Stimulated activated CD4-positive, alpha-beta T cell treated with anti-CD3 and anti-CD28 coated beads, Interleukin-15, amount 100 ng/mL, for 48 hours (primary cell): ENCODE results near the gene PACRG.

ENCODE experiments used
- DNase-seq, 2 donors: peaks; one replicate each; pipeline ENCODE4 v3.0.0-alpha.2; 2020; ENCODE audit warnings: low read depth in 2 of 2

PACRG gene

DNA sequence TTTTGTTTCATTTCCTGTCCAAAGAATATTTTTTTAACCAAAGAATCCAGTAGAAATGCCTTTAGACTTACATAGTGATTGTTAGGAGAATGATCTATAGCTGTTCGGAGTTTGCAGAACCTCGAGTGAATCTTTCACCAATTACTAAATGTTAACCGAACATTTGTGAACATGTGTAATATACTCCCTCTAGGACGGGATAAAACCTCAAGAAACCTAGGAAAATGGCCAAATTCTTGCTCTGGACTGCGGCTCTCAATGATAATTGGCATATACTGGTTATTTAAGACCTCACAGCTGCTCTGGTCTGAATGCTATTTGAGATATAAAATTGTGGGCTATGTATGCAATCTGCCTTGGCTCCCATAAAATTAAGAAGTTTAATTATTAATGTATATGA, 137.1 kb downstream of the PACRG start:
- no peak for DNase-seq

DNA sequence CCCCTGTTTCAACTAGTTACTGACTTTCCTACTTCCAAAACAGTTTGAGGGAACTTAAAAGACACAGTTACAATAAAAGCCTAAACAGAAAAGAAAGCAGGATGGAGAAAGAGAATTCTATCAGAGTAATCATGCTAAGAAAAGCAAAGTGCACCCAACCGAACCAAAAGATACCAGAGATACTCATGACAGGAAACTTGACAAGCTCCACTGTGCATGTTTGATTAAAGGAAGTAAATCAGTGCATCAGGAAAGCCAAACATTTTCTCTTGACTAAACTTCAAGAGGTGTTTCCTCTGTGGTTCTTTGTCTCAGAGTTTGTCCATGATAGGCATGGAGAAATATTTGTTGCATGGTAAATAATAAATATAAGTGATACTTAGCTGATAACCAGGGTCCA, 138.9 kb downstream of the PACRG start:
- DNase-seq: no peak

DNA sequence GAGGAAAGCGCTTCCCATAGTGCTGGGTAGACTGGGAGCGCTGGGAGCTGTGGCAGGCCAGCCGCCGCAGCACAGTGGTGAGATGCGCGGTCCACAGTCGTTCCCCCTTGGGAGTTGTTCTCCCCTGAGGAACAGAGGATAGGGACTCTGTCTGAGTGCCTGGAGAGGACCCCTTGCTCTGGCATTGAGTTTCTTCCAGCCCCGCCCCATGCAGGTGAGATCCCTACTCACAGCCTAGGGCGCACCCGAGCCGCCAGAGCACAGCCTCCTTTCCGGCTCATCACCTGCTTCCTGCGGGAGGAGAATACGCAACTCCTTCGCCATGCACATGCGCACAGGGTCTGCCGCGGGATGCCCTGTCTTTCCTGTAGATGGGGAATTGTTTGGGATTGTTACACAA, 140.6 kb downstream of the PACRG start:
- DNase-seq: no peak

DNA sequence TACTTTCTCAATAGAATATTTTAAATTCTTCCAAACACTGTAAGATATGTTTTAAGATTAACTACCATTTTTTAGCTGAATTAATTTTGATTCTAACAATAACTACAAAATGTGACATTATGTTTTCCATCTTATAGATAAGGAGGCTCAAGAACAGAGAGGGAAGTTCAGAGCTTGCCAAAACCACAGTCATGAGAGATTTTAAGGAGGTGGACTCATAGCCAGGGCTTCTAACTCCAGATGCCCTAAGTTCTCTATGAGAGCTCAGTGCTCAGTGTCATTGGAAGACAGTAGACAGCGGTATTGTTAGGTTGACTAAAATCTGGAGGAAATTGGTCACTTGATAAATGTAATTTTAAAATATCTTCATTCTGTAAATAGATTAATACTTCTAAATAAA, 144.2 kb downstream of the PACRG start:
- DNase-seq: no peak

DNA sequence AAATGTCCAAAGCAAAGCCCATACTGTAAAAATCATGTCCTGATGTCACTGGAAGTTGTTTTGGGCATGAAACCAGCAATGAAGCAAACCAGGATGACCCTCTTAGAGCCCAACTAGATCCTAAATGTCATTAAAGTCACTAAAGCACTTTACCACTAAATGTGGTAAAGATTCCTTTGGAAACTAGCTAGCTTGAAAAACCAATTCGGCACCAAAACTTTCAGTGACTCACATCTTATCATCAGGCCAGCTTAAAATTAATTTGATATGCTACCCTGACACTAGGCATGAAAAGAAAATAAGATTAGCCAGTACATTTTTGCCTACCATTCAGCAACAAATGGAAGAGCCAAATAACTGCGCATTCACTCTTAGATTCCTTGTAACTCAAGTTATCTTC, 145.8 kb downstream of the PACRG start:
- no peak for DNase-seq

DNA sequence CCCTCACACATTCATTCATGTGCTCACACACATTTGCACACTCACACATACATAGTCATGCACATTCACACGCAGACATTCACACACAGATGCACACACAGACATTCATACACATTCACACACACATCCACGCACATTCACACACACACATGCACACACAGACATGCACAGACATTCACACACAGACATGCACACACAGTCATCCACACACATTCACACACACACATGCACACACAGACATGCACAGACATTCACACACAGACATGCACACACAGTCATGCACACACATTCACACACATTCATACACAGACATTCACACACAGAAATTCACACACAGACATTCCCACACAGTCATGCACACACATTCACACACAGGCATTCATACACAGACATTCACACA, 147.3 kb downstream of the PACRG start:
- DNase-seq: no peak

DNA sequence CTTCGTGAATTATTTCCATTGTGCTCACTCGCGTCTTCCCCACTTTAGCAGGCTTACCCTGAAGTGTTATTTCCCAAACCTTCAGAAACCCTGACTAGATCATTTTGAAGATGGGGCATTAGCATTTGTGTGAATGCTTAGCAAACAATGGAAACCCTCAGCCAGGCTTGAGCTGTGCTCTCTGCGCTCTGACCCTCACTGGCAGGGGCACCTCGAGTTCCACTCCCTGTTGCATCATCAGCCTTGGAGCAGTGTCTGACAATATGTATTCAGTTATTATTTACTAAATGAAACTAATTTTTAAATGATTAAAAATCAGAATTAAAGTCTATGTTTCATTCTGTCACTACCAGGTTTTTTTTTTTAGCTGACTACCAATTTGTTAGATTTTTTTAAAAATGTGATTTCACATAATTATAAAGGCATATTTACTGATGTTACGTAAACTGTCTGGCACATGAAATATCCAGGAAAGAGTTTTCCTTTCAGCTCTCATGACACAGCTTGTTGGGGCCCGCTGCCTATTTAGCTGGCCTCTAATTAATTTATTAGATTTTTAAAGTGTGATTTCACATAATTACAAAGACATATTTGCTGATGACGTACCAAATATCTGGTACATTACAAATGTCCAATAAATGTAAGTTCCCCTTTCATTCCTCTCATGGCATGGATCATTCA, 155.2 kb downstream of the PACRG start:
- DNase-seq: no peak

DNA sequence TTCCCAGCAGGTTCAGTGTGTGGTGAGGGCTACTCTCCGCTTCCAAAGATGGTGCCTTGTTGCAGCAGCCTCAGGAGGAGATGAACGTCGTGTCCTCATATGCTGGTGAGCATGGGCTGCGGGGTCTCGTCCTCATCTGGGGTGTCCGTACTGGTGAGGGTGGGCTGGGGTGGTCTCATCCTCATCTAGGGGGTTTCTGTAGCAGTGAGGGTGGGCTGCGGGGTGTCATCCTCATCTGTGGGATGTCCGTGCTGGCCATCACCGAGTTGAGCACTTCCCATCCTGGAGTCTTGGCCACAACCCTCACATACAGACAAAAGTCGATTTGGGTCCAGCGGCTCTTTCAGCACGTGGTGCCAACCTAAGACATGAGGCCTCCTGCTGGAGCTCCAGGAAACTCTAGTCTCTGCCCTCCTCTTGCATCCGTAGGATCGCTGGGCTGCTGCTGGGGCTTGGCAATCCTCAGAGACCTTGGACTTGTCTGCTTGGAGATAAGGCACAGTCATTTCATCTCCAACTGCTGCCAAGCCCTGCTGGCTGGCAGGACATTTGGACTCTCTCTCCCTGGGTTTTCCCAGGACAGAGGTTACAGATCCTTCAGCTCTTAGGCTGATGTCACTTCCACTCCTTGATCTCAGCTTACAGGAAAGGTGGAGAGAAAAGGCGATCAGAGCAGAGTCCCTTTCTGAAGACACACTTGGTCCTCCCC, 160.4 kb downstream of the PACRG start:
- DNase-seq: no peak

DNA sequence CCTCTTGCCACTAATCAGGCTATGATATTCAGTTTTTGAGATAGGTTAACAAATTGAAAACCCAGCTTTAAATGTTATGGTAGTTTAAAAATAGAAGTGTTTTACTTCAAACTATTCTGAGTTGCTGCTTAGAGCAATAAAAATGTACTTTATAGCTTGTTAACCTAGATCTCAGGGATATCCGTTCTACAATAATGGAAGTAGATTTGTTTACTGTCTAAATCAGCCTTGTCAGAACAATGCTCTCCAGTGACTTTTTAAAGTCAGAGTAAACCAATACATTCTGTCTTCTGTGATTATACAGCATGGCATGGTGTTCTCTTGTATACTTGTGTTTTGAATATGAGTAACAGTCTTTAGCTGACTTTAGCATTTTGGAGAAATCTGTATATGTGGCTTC, 161.5 kb downstream of the PACRG start:
- no peak for DNase-seq

DNA sequence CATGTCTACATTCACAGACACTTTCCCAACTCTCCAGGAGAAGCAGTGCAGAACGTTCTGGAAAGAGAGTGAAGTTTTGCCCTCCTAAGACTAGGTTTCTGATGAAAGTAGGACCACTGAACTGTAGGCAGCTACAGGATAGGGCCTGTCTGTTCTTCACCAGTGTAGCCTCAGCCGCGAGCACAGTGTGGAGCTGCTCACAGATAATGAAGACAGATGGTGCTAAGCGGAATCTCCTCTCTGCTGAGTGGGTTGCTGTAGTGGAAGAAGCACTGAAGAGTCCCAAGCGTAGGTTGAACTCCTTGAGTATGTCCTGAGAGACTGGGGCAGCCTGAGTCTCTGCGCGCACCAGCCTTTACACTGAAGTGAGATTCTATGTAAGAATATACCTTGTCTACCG, 170.2 kb downstream of the PACRG start:
- DNase-seq: no peak

DNA sequence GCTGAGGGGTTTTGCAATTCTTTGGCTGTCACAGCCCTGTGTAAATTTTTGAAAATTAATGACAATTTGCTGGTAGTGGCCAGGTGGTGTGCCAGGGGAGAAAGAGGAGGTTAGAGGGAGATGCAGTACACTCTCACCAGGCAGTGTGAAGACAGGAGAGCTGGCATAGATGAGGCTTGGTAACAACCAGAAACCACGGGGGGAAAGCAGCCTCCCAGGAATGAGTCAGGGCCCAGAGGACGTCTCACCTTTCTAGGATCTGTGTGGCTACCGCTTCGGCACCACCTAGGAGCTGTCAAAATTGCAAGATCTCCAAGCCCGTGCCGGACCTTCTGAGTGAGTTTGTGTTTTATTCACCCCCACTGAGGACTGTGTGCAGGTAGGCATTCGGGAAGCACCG, 171.4 kb downstream of the PACRG start:
- no peak for DNase-seq

DNA sequence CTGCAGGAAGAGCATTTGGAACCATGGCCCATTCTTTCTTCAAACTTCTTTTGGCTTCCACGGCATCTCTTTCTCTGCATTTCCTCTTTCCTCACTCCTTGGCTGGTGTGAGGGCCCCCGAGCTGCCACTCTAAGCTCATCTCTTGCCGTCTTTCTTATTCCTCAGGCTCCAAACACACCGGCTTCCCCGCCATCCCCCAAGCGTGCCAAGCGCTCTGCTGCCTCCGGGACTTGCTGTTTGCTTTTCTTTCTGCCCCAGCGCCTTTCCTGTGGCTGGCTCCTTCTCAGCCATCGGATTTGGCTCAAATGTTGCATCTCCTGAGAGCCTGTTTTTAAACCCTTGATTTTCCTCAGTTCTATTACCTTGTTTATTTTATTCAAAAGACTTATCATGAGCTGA, 172.7 kb downstream of the PACRG start:
- no peak for DNase-seq

DNA sequence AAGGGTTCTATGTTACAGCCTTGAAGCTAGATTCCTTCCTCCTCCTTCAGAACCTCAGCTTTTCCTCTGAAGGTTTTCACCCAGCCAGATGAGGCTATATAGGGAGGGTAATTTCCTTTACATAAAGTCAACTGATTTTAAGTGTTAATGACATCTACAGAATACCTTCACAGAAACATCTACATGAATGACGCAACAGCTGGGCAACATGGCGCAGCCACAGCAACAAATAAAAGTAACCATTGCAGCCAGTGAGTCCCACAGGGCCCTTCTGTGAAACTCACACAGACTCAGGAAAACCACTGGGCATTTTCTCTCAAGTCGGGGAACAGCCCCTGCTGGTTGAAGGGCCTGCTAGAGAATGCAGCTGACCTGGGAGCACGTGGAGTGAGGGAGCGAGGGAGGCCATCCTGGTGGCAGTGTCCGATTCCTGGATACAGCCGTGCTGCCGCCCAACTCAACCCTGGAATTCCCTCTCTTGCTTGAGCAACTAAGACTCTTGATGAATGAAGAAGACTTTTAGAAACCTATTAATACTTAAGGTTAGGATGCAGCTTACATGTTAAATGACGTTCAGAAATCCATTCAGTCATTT, 176.4 kb downstream of the PACRG start:
- DNase-seq: no peak

DNA sequence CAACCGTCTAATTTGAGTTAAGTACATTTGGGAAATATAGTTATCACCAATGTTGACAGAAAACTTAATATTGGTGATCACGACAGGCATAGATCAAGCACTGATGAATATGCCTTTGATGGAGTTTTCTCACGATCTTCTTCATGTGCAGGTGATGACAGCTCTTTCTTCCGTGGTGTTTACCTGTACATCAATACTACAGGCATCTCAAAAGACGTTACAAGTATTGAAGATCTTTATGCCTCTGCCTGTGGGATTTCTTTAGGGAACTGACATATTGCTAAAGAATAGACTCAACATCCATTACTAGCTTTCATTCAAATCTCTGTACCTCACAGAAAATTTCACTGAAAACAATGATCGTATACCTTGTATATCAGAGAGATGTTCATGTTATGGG, 178.7 kb downstream of the PACRG start:
- no peak for DNase-seq

DNA sequence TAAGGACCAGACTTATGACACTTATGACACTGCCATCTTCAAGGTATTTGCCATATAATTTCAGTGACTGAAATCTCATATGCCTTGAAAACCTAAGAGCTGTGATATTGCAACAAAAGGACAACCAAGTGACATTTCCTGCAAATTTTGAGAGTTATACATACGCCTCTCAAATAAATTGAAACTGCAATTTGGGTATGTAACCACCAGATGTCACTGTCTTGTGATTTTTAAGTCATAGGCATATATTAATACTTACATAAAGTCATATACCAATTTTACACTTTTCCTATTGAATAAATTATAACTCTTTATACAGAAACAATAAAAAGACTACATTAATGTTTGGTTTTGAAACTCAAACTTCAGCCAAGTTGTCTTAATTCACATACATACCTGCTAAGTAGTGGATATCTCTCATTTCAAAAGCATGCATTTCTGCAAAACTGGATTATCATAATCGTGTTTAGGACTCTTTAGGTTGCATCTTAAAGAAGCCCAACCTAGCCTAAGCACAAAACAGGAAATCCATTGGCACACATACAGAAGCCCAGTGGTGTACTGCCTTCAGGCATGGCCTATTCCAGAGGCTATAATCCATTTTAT, 180.2 kb downstream of the PACRG start:
- DNase-seq: no peak

DNA sequence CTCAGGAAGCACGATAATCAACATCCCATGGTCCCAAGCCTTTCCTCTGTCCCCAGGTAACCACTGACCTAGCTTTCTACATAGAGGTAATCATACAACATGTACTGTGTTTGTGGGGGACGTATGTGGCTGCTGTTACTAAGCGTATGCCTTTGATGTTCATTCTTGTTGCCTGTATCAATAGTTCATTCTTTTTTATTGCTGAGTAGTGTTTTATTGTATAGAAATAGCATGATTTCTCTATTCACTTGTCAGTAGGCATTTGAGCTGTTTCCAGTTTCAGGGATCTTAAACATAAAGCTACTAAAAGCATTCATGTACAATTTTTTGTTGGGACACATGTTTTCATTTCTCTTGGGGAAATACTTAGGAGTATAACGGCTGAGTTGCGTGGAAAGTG, 185.4 kb downstream of the PACRG start:
- DNase-seq: no peak

DNA sequence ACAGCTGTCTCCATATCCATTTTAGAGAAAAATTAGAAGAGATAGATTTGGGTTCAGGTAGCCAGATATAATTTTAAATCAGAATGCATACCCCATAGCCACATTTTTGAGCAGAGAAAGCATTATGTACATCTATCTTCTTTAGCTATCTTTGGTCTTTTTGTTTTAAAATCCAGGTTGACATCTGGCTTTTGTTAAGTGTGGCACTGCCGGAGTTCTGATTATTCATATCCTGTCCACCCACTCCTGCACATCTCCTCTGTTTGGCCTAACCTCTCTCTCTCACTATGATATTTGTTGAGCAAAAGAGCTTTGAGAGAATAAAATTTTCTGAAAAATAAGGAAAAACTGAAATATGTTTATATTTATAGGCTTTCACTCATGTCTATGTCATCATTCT, 189.7 kb downstream of the PACRG start:
- DNase-seq: no peak

DNA sequence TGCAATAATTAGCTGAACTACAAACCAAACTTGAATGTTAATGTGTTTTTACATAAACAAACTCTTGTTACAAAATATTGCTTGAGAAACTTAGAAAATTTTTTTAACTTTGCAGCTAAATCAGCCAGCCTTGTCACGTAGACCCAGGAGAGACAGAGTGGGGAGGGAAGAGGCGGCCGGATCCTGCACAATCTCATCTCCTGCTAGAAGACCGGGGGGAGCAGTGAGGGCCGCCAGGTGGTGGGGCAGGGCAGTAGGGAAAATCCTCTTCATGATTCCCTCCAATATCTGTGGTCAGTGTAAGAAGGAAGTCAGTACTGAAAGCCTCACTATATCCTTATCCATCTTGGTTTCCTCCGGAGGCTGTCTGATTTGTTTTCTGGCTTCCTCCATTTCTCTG, 193.3 kb downstream of the PACRG start:
- DNase-seq: no peak

DNA sequence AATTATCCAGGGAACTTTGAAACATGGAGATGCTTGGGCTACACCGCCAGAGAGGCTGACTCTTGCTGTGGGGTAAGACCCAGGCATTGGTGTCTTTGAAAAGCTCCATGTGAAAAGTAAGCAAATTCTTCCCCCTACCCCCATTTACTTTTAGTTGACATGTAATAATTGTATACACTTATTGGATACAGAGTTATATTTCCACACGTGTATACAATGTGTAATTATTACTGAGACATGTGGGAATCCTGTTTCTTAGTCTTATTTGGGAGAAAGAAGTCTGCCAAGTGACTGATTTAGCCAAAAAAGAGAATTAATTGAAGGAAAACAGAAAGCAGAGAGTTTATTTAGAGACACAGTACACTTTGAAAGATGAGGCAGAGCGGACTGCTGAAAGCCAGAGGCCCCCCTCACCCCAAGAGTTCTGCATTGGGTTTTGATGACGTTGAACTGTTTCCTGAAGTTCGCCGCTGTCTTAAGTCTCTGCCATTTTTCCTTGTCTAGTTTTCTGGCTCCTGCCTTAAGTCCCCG, 193.8 kb downstream of the PACRG start:
- DNase-seq: no peak

DNA sequence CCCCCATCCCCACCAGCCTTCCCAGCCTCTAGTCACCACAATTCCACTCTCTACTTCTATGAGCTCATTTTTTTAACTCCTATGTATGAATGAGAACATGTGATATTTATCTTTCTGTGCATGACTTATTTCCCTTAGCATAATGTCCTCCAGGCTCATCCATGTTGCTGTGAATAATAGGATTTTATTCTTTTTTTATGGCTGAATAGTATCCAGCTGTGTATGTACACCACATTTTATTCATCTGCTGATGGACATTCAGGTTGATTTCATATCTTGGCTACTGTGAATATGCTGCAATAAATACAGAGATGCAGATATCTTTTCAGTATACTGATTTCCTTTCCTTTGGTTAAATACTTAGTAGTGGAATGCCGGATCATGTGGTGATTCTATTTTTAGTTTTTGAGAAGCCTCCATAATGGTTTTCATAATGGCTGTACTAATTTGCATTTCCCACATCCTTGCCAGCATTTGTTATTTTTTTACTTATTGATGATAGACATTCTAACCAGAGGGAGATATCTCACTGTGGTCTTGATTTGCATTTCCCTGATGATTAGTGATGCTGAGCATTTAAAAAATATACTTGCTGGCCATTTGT, 194.9 kb downstream of the PACRG start:
- DNase-seq: no peak

DNA sequence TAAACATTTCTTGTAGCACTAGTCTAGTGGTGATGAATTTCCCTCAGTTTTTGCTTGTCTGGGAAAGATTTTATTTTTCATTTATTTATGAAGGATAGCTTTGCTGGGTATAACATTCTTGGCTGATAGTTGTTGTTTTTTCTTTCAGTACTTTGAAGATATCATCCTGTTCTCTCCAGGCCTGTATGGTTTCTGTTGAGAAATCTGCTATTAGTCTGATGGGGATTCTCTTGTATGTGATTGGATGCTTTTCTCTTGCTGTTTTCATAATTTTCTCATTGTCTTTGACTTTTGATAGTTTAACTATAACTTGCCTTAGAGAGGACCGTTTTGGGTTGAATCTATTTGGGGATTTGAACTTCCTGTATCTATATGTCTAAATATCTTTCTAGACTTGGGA, 207.1 kb downstream of the PACRG start:
- no peak for DNase-seq

DNA sequence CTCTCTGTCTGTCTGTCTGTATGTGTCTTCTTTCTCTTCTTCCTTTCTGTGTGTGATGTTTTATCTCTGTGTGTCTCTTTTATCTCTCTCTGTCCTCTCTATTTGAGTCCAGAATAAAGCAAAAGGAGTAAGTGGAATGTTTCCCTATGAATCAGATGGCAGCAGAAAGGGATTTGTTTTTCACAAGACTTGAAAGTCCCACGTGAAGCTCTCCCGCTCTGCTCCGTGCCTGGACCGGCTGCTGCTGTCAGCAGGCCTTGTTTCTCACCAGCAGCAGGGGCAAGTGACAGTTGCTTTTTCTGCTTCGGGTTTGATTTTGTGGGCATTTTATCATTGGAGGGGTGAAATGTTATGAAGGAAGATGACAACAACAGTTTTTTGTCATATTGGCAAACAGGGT, 212.7 kb downstream of the PACRG start:
- DNase-seq: no peak
